GM13977 (cell line): Measurements from ENCODE around the gene INPP4A.

Experiments used
- DNase-seq: peaks from one replicate; pipeline ENCODE4 v3.0.0; 2012; ENCODE audit warnings: low spot score
- CTCF ChIP-seq: IDR thresholded peaks from 2 replicates; pipeline ENCODE4 v1.5.1; 2012; ENCODE audit warnings: mild to moderate bottlenecking, control low read depth; ENCODE audit not compliant: insufficient read depth; ENCODE audit errors: extremely low read depth, missing control alignments
- in situ Hi-C: fragments of 300-500 bp; cut with MboI; formaldehyde crosslinking; loops from one replicate; pipeline ENCODE4 v1.12.0; 2022; ENCODE audit warnings: low sequenced_read_pairs, low pct_unique_long_range_greater_than_20kb, mixed read lengths, inconsistent platforms; ENCODE audit not compliant: unreplicated experiment

The INPP4A gene

GRCh38 chr2:98547092-98547790 lies 102.6 kb downstream of the INPP4A start:
- in situ Hi-C loops = no loop called here
- DNase-seq = no peak
- TF ChIP-seq CTCF = no peak

- TF ChIP-seq CTCF = no peak
- no peak for DNase-seq
- in situ Hi-C loops = no loop called here
Measured at GRCh38 chr2:98548920-98549818, 104.5 kb downstream of the INPP4A start.

GRCh38 chr2:98550165-98550564 lies 105.5 kb downstream of the INPP4A start:
- in situ Hi-C loops = no loop called here
- no peak for DNase-seq
- no peak for TF ChIP-seq CTCF

- TF ChIP-seq CTCF = no peak
- in situ Hi-C loops = no loop called here
- DNase-seq = no peak
Measured at GRCh38 chr2:98551316-98551715, 106.7 kb downstream of the INPP4A start.

- in situ Hi-C loops = no loop called here
- no peak for TF ChIP-seq CTCF
- no peak for DNase-seq
Measured at GRCh38 chr2:98552499-98553179, 108.0 kb downstream of the INPP4A start.

GRCh38 chr2:98554116-98554861 lies 109.6 kb downstream of the INPP4A start:
- TF ChIP-seq CTCF = no peak
- no peak for DNase-seq
- in situ Hi-C loops = no loop called here
